ENCODE data around the gene ARSD. TPM values are rescaled to one million over a fixed set of nuclear protein-coding genes. Genes with fewer than 3 reads are reported as not detected.
"Not testable (repeated sequence)": the region's sequence is repeated elsewhere in the genome, so short reads cannot be mapped to it uniquely, and the experiment has no call there.

Gene ARSD
- total RNA-seq, 1 experiment from 2014 or later, result 12.7 TPM

GRCh38 chrX:2967012-2967411, 37.9 kb upstream of the ARSD start:
- no peak for TF ChIP-seq POLR2AphosphoS5 (IDR thresholded peaks at IDR 0.05; ENCODE audit: low read depth, low read length)
- TF ChIP-seq CTCF (IDR thresholded peaks at IDR 0.05), result no peak
- TF ChIP-seq TCF7L2 (IDR thresholded peaks at IDR 0.05; ENCODE audit: low read depth, low read length), result no peak
- TF ChIP-seq SIN3A (IDR thresholded peaks at IDR 0.05; ENCODE audit: borderline replicate concordance, insufficient read depth, low read depth, low read length), result no peak
- no peak for TF ChIP-seq REST (IDR thresholded peaks at IDR 0.05; ENCODE audit: insufficient read depth in 1 of 2, low read depth in 2 of 2, low read length in 1 of 2)
- Histone ChIP-seq H3K4me1 (ENCODE audit: control insufficient read depth, insufficient read depth, low read length) (no peaks in the 10 kb centered on the region), H3K27ac (ENCODE audit: low read length) (no peak overlapping the region), H3K9me3 (ENCODE audit: control insufficient read depth, insufficient read depth, low read depth, low read length) (no peaks in the 10 kb centered on the region), H3K4me3 (ENCODE audit: low read depth in 2 of 2, low read length in 2 of 2) (no peak overlapping the region), H3K36me3 (ENCODE audit: control insufficient read depth, insufficient read depth, low read length) (no peaks in the 10 kb centered on the region), H3K27me3 (ENCODE audit: control insufficient read depth, insufficient read depth, low read length) (no peaks in the 10 kb centered on the region)
- no TSS peak for BruUV-seq (replicated peaks)
- DNase-seq (ENCODE audit: low read depth, low spot score), result no peak
- intact Hi-C loops (cut with micrococcal nuclease; ENCODE audit: unreplicated experiment) (no loop called here), in situ Hi-C loops (cut with HindIII; ENCODE audit: low pct_unique_long_range_greater_than_20kb, low sequenced_read_pairs) (no loop called here)
- ChIA-PET CTCF (no interaction called here), POLR2A (no interaction called here)
- ATAC-seq, result no peak

GRCh38 chrX:2965965-2966364, 36.8 kb upstream of the ARSD start:
- no peaks in the 10 kb centered on the region for H3K36me3 ChIP-seq (ENCODE audit: control insufficient read depth, insufficient read depth, low read length)
- H3K4me1 ChIP-seq (ENCODE audit: control insufficient read depth, insufficient read depth, low read length), result no peaks in the 10 kb centered on the region
- H3K9me3 ChIP-seq (ENCODE audit: control insufficient read depth, insufficient read depth, low read depth, low read length), result no peaks in the 10 kb centered on the region
- ChIA-PET POLR2A (no interaction called here), CTCF (no interaction called here)
- DNase-seq (ENCODE audit: low read depth, low spot score), result no peak
- in situ Hi-C loops (cut with HindIII; ENCODE audit: low pct_unique_long_range_greater_than_20kb, low sequenced_read_pairs), result no loop called here
- TF ChIP-seq REST (IDR thresholded peaks at IDR 0.05; ENCODE audit: insufficient read depth in 1 of 2, low read depth in 2 of 2, low read length in 1 of 2), result no peak
- no peak for TF ChIP-seq CTCF (IDR thresholded peaks at IDR 0.05)
- TF ChIP-seq POLR2AphosphoS5 (IDR thresholded peaks at IDR 0.05; ENCODE audit: low read depth, low read length), result no peak
- TF ChIP-seq SIN3A (IDR thresholded peaks at IDR 0.05; ENCODE audit: borderline replicate concordance, insufficient read depth, low read depth, low read length), result no peak
- intact Hi-C loops (cut with micrococcal nuclease; ENCODE audit: unreplicated experiment), result no loop called here
- BruUV-seq (replicated peaks), result no TSS peak
- H3K27ac ChIP-seq (ENCODE audit: low read length), result no peak overlapping the region
- no peak overlapping the region for H3K4me3 ChIP-seq (ENCODE audit: low read depth in 2 of 2, low read length in 2 of 2)
- ATAC-seq, result no peak
- no peaks in the 10 kb centered on the region for H3K27me3 ChIP-seq (ENCODE audit: control insufficient read depth, insufficient read depth, low read length)

- CTCF ChIA-PET; H3K4me1 ChIP-seq (ENCODE audit: control insufficient read depth, insufficient read depth, low read length); intact Hi-C loops (cut with micrococcal nuclease; ENCODE audit: unreplicated experiment); H3K36me3 ChIP-seq (ENCODE audit: control insufficient read depth, insufficient read depth, low read length); H3K4me3 ChIP-seq (ENCODE audit: low read depth in 2 of 2, low read length in 2 of 2); ATAC-seq; H3K9me3 ChIP-seq (ENCODE audit: control insufficient read depth, insufficient read depth, low read depth, low read length); DNase-seq (ENCODE audit: low read depth, low spot score); H3K27ac ChIP-seq (ENCODE audit: low read length); in situ Hi-C loops (cut with HindIII; ENCODE audit: low pct_unique_long_range_greater_than_20kb, low sequenced_read_pairs); POLR2A ChIA-PET; H3K27me3 ChIP-seq (ENCODE audit: control insufficient read depth, insufficient read depth, low read length); BruUV-seq (replicated peaks): not testable (repeated sequence)
These were observed 35.1 kb upstream of the ARSD start for GRCh38 chrX:2963992-2964794.
